GM12878 (cell line): Measurements from ENCODE around the gene GJD2. TPM values are rescaled to one million over a fixed set of nuclear protein-coding genes. Genes with fewer than 3 reads are reported as not detected.

Experiments used
- ATAC-seq: fragments of 200-7000 bp; cut with Tn5 transposase; 3 replicates; pipeline ENCODE4 v1.9.1; 2020; ENCODE audit warnings: mild to moderate bottlenecking, moderate library complexity
- BruUV-seq: library from RNA; stranded (reverse); fragments of 400-500 nt; replicated peaks from 2 replicates; lab custom pipeline; 2021; lab: Mats Ljungman, UMichigan
- CTCF ChIA-PET: fragments of 300-600 bp; sonication (Branson Sonifier 250); formaldehyde crosslinking; extraction: SDS; loops from one replicate; lab custom pipeline; 2021; ENCODE audit warnings: inconsistent platforms; lab: Yijun Ruan, JAX
- POLR2A ChIA-PET: fragments of 350-600 bp; formaldehyde crosslinking; extraction: SDS; loops from one replicate; lab custom pipeline; 2021; ENCODE audit warnings: inconsistent platforms; lab: Charles Lee
- RAD21 ChIA-PET: fragments of 300-600 bp; sonication (Branson Sonifier 250); formaldehyde crosslinking; loops from one replicate; lab custom pipeline; 2023; ENCODE audit warnings: antibody characterized with exemption; ENCODE audit not compliant: unreplicated experiment; lab: Charles Lee
- SMC1A ChIA-PET: fragments of 300-600 bp; sonication (Branson Sonifier 250); formaldehyde crosslinking; loops from one replicate; lab custom pipeline; 2023; ENCODE audit not compliant: unreplicated experiment, uncharacterized antibody; lab: Charles Lee
- DNase-seq: peaks from one replicate; pipeline ENCODE4 v3.0.0-alpha.2; 2011; ENCODE audit warnings: low read depth, low spot score
- FAIRE-seq: peaks from 3 replicates; lab custom pipeline; 2011; peaks lifted over from hg19 to GRCh38; lab: Jason Lieb, UNC
- H2AFZ ChIP-seq: 2 replicates; pipeline ENCODE4 v1.6.0; 2011; ENCODE audit warnings: low read depth, low read length, control low read depth; ENCODE audit not compliant: control insufficient read depth
- H3K27ac ChIP-seq: 2 replicates; pipeline ENCODE4 v1.5.1; 2011; ENCODE audit warnings: control low read depth; ENCODE audit not compliant: control insufficient read depth, insufficient read depth
- H3K27me3 ChIP-seq, 2 experiments: replicated peaks in 1 of 2; 2 replicates each; pipeline versions ENCODE4 v1.6.0 to v1.6.1; 2011; ENCODE audit warnings: low read length in 1 of 2; ENCODE audit not compliant: control insufficient read depth in 2 of 2, insufficient read depth in 2 of 2
- H3K36me3 ChIP-seq, 2 experiments: 2 replicates each; pipeline ENCODE4 v1.5.1; 2011; ENCODE audit warnings: low read length in 1 of 2; ENCODE audit not compliant: control insufficient read depth in 2 of 2, insufficient read depth in 2 of 2
- H3K4me1 ChIP-seq: 2 replicates; pipeline ENCODE4 v1.6.1; 2011; ENCODE audit warnings: mild to moderate bottlenecking, low read length, moderate library complexity, mixed read lengths; ENCODE audit not compliant: control insufficient read depth, insufficient read depth
- H3K4me2 ChIP-seq: 2 replicates; pipeline ENCODE4 v1.6.0; 2011; ENCODE audit warnings: control low read depth; ENCODE audit not compliant: control insufficient read depth, insufficient read depth
- H3K4me3 ChIP-seq: fragments of 200-600 bp; sonication (generic); 2 replicates; pipeline ENCODE4 v1.5.1; 2016
- H3K79me2 ChIP-seq: 2 replicates; pipeline ENCODE4 v1.6.0; 2011; ENCODE audit warnings: low read length; ENCODE audit not compliant: control insufficient read depth, insufficient read depth
- H3K9ac ChIP-seq: 2 replicates; pipeline ENCODE4 v1.8.0; 2011; ENCODE audit warnings: low read length, control low read depth, mixed read lengths; ENCODE audit not compliant: control insufficient read depth, insufficient read depth
- H3K9me3 ChIP-seq: replicated peaks from 3 replicates; pipeline ENCODE4 v1.5.1; 2011; ENCODE audit warnings: mild to moderate bottlenecking, low read length; ENCODE audit not compliant: control insufficient read depth, insufficient read depth
- H4K20me1 ChIP-seq: 2 replicates; pipeline ENCODE4 v1.6.0; 2011; ENCODE audit not compliant: control insufficient read depth, insufficient read depth
- ASH2L ChIP-seq: fragments of 300-600, 200-600 bp; sonication (generic); IDR thresholded peaks from 2 replicates; pipeline ENCODE4 v1.6.1; 2017; ENCODE audit warnings: low read depth, mild to moderate bottlenecking, borderline replicate concordance
- CEBPB ChIP-seq, 2 experiments: fragments of 150-350 bp in 1 of 2; IDR thresholded peaks; 2 replicates each; pipeline ENCODE4 v1.6.1; 2012 to 2014; ENCODE audit warnings: low read depth in 2 of 2, low read length in 2 of 2, borderline replicate concordance in 1 of 2, inconsistent platforms in 1 of 2
- HDGF ChIP-seq: fragments of 450-650 bp; IDR thresholded peaks from 2 replicates; pipeline ENCODE4 v1.6.1; 2016; ENCODE audit warnings: antibody characterized with exemption
- IRF4 ChIP-seq: IDR thresholded peaks from 2 replicates; pipeline ENCODE4 v1.6.1; 2011; ENCODE audit warnings: low read depth, low read length
- KDM1A ChIP-seq: fragments of 200-600 bp; sonication (generic); IDR thresholded peaks from 2 replicates; pipeline ENCODE4 v1.6.1; 2016; ENCODE audit warnings: borderline replicate concordance
- POLR2AphosphoS5 ChIP-seq: IDR thresholded peaks from 2 replicates; pipeline ENCODE4 v1.6.1; 2011; ENCODE audit warnings: mild to moderate bottlenecking, low read length, inconsistent platforms
- RB1 ChIP-seq: fragments of 450-650 bp; formaldehyde crosslinking; IDR thresholded peaks from 2 replicates; pipeline ENCODE4 v1.6.1; 2017; ENCODE audit warnings: mild to moderate bottlenecking, borderline replicate concordance
- RUNX3 ChIP-seq: IDR thresholded peaks from 2 replicates; pipeline ENCODE4 v1.6.1; 2012; ENCODE audit warnings: low read length, inconsistent platforms
- SIX5 ChIP-seq: IDR thresholded peaks from 2 replicates; pipeline ENCODE4 v1.6.1; 2011; ENCODE audit warnings: mild to moderate bottlenecking, low read depth, low read length, moderate library complexity; ENCODE audit not compliant: severe bottlenecking
- SRF ChIP-seq, 2 experiments: IDR thresholded peaks; 2 replicates each; pipeline ENCODE4 v1.6.1; 2011; ENCODE audit warnings: low read depth in 2 of 2, low read length in 2 of 2, mild to moderate bottlenecking in 1 of 2, moderate library complexity in 1 of 2
- STAT1 ChIP-seq: fragments of 450-650 bp; conservative IDR thresholded peaks from 2 replicates; pipeline ENCODE4 v1.6.1; 2014; ENCODE audit warnings: antibody characterized with exemption, mild to moderate bottlenecking
- ZNF592 ChIP-seq: fragments of 450-650 bp; IDR thresholded peaks from 2 replicates; pipeline ENCODE4 v1.6.1; 2017; ENCODE audit warnings: mild to moderate bottlenecking, moderate library complexity
- WGBS: methylation state at CpG from one replicate; pipeline ENCODE4 v1.1.6; 2016; ENCODE audit warnings: low lambda C conversion rate; ENCODE audit not compliant: insufficient replicate concordance, insufficient coverage; ENCODE audit errors: missing lambda C conversion rate; 5-methylcytosine and 5-hydroxymethylcytosine counted together
- in situ Hi-C: fragments of 300-500 bp; cut with MboI; formaldehyde crosslinking; loops from 9 replicates; pipeline ENCODE4 v1.14.3; 2018; ENCODE audit warnings: mixed read lengths
- intact Hi-C: fragments of 100-400 bp; cut with micrococcal nuclease; formaldehyde crosslinking; loops from one replicate; pipeline ENCODE4 v1.14.2; 2022; ENCODE audit not compliant: unreplicated experiment
- polyA plus RNA-seq, 11 experiments: library from polyadenylated mRNA; depleted of rRNA in 4 of 11; unstranded in 6 of 11; stranded (reverse) in 5 of 11; fragments of >200 nt; fragmentation: Nextera tagmentation in 4 of 11; fragmentation: Illumina TruSeq in 1 of 11; extraction: Ambion mirVana in 4 of 11; extraction: Trizol in 1 of 11; gene quantifications; 1 replicate in 1 of 11; 2 replicates in 10 of 11; pipeline versions ENCODE4 v1.2.1 to v1.2.3, GENCODE V29; 2011 to 2016; ENCODE audit warnings: inconsistent platforms in 2 of 11, missing spikeins in 2 of 11, low read depth in 1 of 11
- total RNA-seq, 4 experiments: library from RNA; depleted of rRNA in 3 of 4; stranded (reverse); fragments of >200 nt in 3 of 4; fragmentation: Illumina TruSeq in 1 of 4; extraction: Trizol in 1 of 4; gene quantifications; 2 replicates each; pipeline versions ENCODE4 v1.2.1 to v1.2.3, GENCODE V29; 2013 to 2021
- TF ChIP-seq, protein P1 (sequence below): fragments of 450-650 bp; IDR thresholded peaks from 2 replicates; pipeline ENCODE4 v1.6.1; 2017; ENCODE audit warnings: mild to moderate bottlenecking, low read depth, inconsistent platforms; ENCODE audit not compliant: poor library complexity, severe bottlenecking

GJD2 gene
- total and polyA plus RNA-seq, 10 of the 15 experiments (the other 5 are each of a cell fraction or from before 2014, with no cell fraction given): not detected

- H3K4me3 ChIP-seq: no peak overlapping the region
- no peak for TF ChIP-seq RB1
- TF ChIP-seq ASH2L: no peak
- TF ChIP-seq CEBPB (IDR thresholded peaks at IDR 0.05; ENCODE audit: borderline replicate concordance in 1 of 2, low read depth in 2 of 2, low read length in 2 of 2): no peak
- TF ChIP-seq ZNF592: no peak
- TF ChIP-seq POLR2AphosphoS5: no peak
- TF ChIP-seq STAT1: no peak
- no peak for TF ChIP-seq SIX5
- TF ChIP-seq KDM1A: no peak
- no peak for TF ChIP-seq SRF (IDR thresholded peaks at IDR 0.05; ENCODE audit: low read depth in 2 of 2, low read length in 2 of 2)
- TF ChIP-seq, protein P1, sequence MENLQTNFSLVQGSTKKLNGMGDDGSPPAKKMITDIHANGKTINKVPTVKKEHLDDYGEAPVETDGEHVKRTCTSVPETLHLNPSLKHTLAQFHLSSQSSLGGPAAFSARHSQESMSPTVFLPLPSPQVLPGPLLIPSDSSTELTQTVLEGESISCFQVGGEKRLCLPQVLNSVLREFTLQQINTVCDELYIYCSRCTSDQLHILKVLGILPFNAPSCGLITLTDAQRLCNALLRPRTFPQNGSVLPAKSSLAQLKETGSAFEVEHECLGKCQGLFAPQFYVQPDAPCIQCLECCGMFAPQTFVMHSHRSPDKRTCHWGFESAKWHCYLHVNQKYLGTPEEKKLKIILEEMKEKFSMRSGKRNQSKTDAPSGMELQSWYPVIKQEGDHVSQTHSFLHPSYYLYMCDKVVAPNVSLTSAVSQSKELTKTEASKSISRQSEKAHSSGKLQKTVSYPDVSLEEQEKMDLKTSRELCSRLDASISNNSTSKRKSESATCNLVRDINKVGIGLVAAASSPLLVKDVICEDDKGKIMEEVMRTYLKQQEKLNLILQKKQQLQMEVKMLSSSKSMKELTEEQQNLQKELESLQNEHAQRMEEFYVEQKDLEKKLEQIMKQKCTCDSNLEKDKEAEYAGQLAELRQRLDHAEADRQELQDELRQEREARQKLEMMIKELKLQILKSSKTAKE: no peak
- TF ChIP-seq IRF4: no peak
- TF ChIP-seq RUNX3: no peak
- TF ChIP-seq HDGF: no peak
- H3K27ac ChIP-seq: no peak overlapping the region
- no peak for FAIRE-seq
- no peak overlapping the region for H3K4me2 ChIP-seq
- H3K9me3 ChIP-seq: no peaks in the 10 kb centered on the region
- no peak overlapping the region for H2AFZ ChIP-seq
- 32% methylated on average over 7 of the region's 7 CpGs for WGBS
- ChIA-PET POLR2A (no interaction called here), RAD21 (no interaction called here), SMC1A (no interaction called here), CTCF (interaction anchor here (2.4 kb wide), 1 partner anchor 210 kb away, joined by 13 read pairs; no protein-coding TSS in a partner anchor)
- no peaks in the 10 kb centered on the region for H3K27me3 ChIP-seq
- intact Hi-C loops: no loop called here
- no peak for ATAC-seq
- in situ Hi-C loops: loop anchor here (5.0 kb wide), 1 partner anchor 212 kb away; no protein-coding TSS in a partner anchor
- no peaks in the 10 kb centered on the region for H3K4me1 ChIP-seq
- no peak for DNase-seq
- no peaks in the 10 kb centered on the region for H4K20me1 ChIP-seq
- no peaks in the 10 kb centered on the region for H3K36me3 ChIP-seq
- no peak overlapping the region for H3K9ac ChIP-seq
- BruUV-seq: no TSS peak
- H3K79me2 ChIP-seq: no peaks in the 10 kb centered on the region
These were observed 44.9 kb downstream of the GJD2 start for GRCh38 chr15:34709866-34710265.
